HepG2 (cell line): ENCODE measurements around the gene GZF1. TPM values are rescaled to one million over a fixed set of nuclear protein-coding genes. Genes with fewer than 3 reads are reported as not detected.

ENCODE experiments used
- ATAC-seq: fragments of 200-7000 bp; cut with Tn5 transposase; 3 replicates; pipeline ENCODE4 v1.9.1; 2020; ENCODE audit warnings: mild to moderate bottlenecking, moderate library complexity
- BruUV-seq: library from RNA; stranded (reverse); fragments of 400-500 nt; replicated peaks from 2 replicates; lab custom pipeline; 2021; lab: Mats Ljungman, UMichigan
- CTCF ChIA-PET: fragments of 300-600 bp; formaldehyde crosslinking; extraction: SDS; loops from one replicate; lab custom pipeline; 2021; ENCODE audit warnings: low total read pairs, inconsistent platforms, low intra/inter-chr PET ratio; lab: Yijun Ruan, JAX
- POLR2A ChIA-PET: fragments of 350-600 bp; sonication (Branson Sonifier 250); formaldehyde crosslinking; loops from one replicate; lab custom pipeline; 2020; ENCODE audit warnings: antibody characterized with exemption, inconsistent platforms; lab: Yijun Ruan, JAX
- DNase-seq: peaks from one replicate; pipeline ENCODE4 v3.0.0-alpha.2; 2015; ENCODE audit warnings: low spot score
- FAIRE-seq: peaks from 3 replicates; lab custom pipeline; 2011; peaks lifted over from hg19 to GRCh38; lab: Jason Lieb, UNC
- H2AFZ ChIP-seq: one replicate; pipeline ENCODE4 v1.6.1; 2011; ENCODE audit warnings: low read length, inconsistent platforms
- H3K27ac ChIP-seq: fragments of 300-600 bp; 3 replicates; pipeline ENCODE4 v1.8.0; 2011; ENCODE audit warnings: mixed run types, mild to moderate bottlenecking, mixed read lengths, low read length, inconsistent platforms; ENCODE audit not compliant: insufficient read depth; ENCODE audit errors: extremely low read length
- H3K27me3 ChIP-seq, 2 experiments: fragments of 200-600 bp in 1 of 2; 2 replicates in 1 of 2; 3 replicates in 1 of 2; pipeline versions ENCODE4 v1.6.0 to v1.8.0; 2011; ENCODE audit warnings: low read length in 2 of 2, mild to moderate bottlenecking in 2 of 2, moderate library complexity in 2 of 2, inconsistent platforms in 1 of 2; ENCODE audit not compliant: insufficient read depth in 2 of 2, control insufficient read depth in 1 of 2
- H3K36me3 ChIP-seq, 2 experiments: fragments of 200-600 bp in 1 of 2; replicated peaks in 1 of 2; 2 replicates in 1 of 2; 3 replicates in 1 of 2; pipeline versions ENCODE4 v1.5.1 to v1.8.0; 2011; ENCODE audit warnings: low read length in 2 of 2, inconsistent platforms in 1 of 2; ENCODE audit not compliant: insufficient read depth in 2 of 2, control insufficient read depth in 1 of 2
- H3K4me1 ChIP-seq: 2 replicates; pipeline ENCODE4 v1.5.1; 2012; ENCODE audit warnings: low read length, inconsistent platforms; ENCODE audit not compliant: insufficient read depth
- H3K4me2 ChIP-seq: 2 replicates; pipeline ENCODE4 v1.6.0; 2011; ENCODE audit warnings: low read depth, low read length, inconsistent platforms
- H3K4me3 ChIP-seq, 3 experiments: fragments of 200-600 bp in 1 of 3; sonication (generic), shearing (Covaris generic) in 1 of 3; replicated peaks in 1 of 3; 2 replicates each; pipeline ENCODE4 v1.5.1; 2011 to 2016; ENCODE audit warnings: low read length in 3 of 3, inconsistent platforms in 2 of 3, low read depth in 2 of 3, mild to moderate bottlenecking in 2 of 3, control low read depth in 1 of 3, mixed read lengths in 1 of 3; ENCODE audit not compliant: insufficient read depth in 1 of 3
- H3K79me2 ChIP-seq: one replicate; pipeline ENCODE4 v1.6.1; 2011; ENCODE audit warnings: low read length, inconsistent platforms; ENCODE audit not compliant: insufficient read depth
- H3K9ac ChIP-seq: 2 replicates; pipeline ENCODE4 v1.6.0; 2011; ENCODE audit warnings: mild to moderate bottlenecking, low read depth, low read length, inconsistent platforms; ENCODE audit not compliant: insufficient read depth
- H3K9me3 ChIP-seq: 2 replicates; pipeline ENCODE4 v1.5.1; 2012; ENCODE audit warnings: mild to moderate bottlenecking, low read length
- H4K20me1 ChIP-seq: 2 replicates; pipeline ENCODE4 v1.6.0; 2011; ENCODE audit warnings: inconsistent platforms, mild to moderate bottlenecking, low read length, moderate library complexity; ENCODE audit not compliant: insufficient read depth
- CREB1 ChIP-seq, 2 experiments: fragments of 450-650 bp in 1 of 2; IDR thresholded peaks; 2 replicates each; pipeline ENCODE4 v1.6.1; 2016 to 2017; ENCODE audit warnings: control low read depth in 1 of 2, mild to moderate bottlenecking in 1 of 2, missing compliant biosample characterization in 1 of 2, missing genetic modification characterization in 1 of 2
- FOSL2 ChIP-seq: sonication (generic); formaldehyde crosslinking; IDR thresholded peaks from 2 replicates; pipeline ENCODE4 v1.4.0; 2020; ENCODE audit warnings: missing genetic modification reagents
- KLF15 ChIP-seq: sonication (generic); formaldehyde crosslinking; IDR thresholded peaks from 2 replicates; pipeline ENCODE4 v1.8.1; 2023; ENCODE audit warnings: borderline replicate concordance, mild to moderate bottlenecking, inconsistent platforms, missing genetic modification reagents, mixed read lengths
- MXI1 ChIP-seq: IDR thresholded peaks from 3 replicates; pipeline ENCODE4 v1.6.1; 2012; ENCODE audit warnings: low read depth, low read length, inconsistent platforms, borderline replicate concordance
- PAF1 ChIP-seq: IDR thresholded peaks from 2 replicates; pipeline ENCODE4 v1.6.1; 2016; ENCODE audit warnings: missing genetic modification reagents, missing compliant biosample characterization
- RBM22 ChIP-seq: fragments of 200-400 bp; formaldehyde crosslinking; optimal IDR thresholded peaks from 2 replicates; pipeline ENCODE3; 2017; ENCODE audit warnings: mild to moderate bottlenecking, low read length, moderate library complexity
- ZNF607 ChIP-seq: sonication (generic); formaldehyde crosslinking; IDR thresholded peaks from 2 replicates; pipeline ENCODE4 v1.5.1; 2020; ENCODE audit warnings: missing genetic modification reagents, mild to moderate bottlenecking, borderline replicate concordance
- ZNF670 ChIP-seq: sonication (generic); formaldehyde crosslinking; IDR thresholded peaks from 2 replicates; pipeline ENCODE4 v1.8.0; 2022; ENCODE audit warnings: mild to moderate bottlenecking, missing genetic modification reagents, borderline replicate concordance
- ZNF83 ChIP-seq: sonication (generic); formaldehyde crosslinking; IDR thresholded peaks from 2 replicates; pipeline ENCODE4 v1.4.0; 2020; ENCODE audit warnings: missing genetic modification reagents, mild to moderate bottlenecking, borderline replicate concordance
- in situ Hi-C: cut with HindIII; loops from 2 replicates; pipeline ENCODE4 v1.10.0; 2017; ENCODE audit warnings: low pct_unique_long_range_greater_than_20kb; ENCODE audit not compliant: extremely low pct_ligation_motif_present
- intact Hi-C: fragments of 100-400 bp; cut with micrococcal nuclease; formaldehyde crosslinking; loops from one replicate; pipeline ENCODE4 v1.10.0; 2022; ENCODE audit not compliant: unreplicated experiment
- polyA plus RNA-seq, 8 experiments: library from polyadenylated mRNA; depleted of rRNA in 3 of 8; stranded (reverse) in 7 of 8; unstranded in 1 of 8; fragments of >200 nt; fragmentation: Illumina TruSeq in 4 of 8; extraction: Trizol in 4 of 8; gene quantifications; 2 replicates each; pipeline versions ENCODE4 v1.2.1 to v1.2.3, GENCODE V29; 2011 to 2016; ENCODE audit warnings: low read depth in 4 of 8, missing spikeins in 1 of 8, mixed read lengths in 1 of 8; ENCODE audit not compliant: insufficient read depth in 1 of 8
- total RNA-seq, 5 experiments: library from RNA; depleted of rRNA; stranded (reverse); fragments of >200 nt; fragmentation: Illumina TruSeq; extraction: Trizol; gene quantifications; 2 replicates each; pipeline ENCODE4 v1.2.3, GENCODE V29; 2016; ENCODE audit warnings: low read depth in 1 of 5
- TF ChIP-seq, protein P1 (sequence below): sonication (generic); formaldehyde crosslinking; IDR thresholded peaks from 2 replicates; pipeline ENCODE4 v1.8.0; 2022; ENCODE audit warnings: mild to moderate bottlenecking, missing genetic modification reagents, moderate library complexity
- TF ChIP-seq, protein P2 (sequence below): IDR thresholded peaks from 2 replicates; pipeline ENCODE4 v1.6.1; 2016; ENCODE audit warnings: missing biosample characterization, missing genetic modification reagents, low read depth

The GZF1 gene
- total and polyA plus RNA-seq, 2 of the 13 experiments (the other 11 are each of a cell fraction or from before 2014, with no cell fraction given): 16.9 to 26.0 TPM

DNA sequence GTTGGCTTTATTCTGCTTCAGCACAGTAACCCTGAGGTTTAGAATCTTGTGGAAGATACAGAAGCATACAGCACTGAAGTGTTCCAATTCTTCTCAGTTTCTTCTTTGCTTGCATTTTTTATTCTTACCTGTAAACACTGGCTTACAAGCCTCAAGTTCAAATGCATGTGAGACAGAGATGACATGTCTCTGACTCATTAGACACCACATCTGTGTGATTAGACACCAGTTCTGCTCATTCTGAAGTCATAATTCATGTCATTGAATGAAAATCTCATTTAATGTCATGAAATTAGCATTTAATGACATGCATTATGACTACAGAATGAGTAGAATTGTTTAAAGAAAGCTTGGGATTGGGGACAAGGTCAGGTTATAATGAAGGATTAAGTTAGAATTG is 5.8 kb downstream of the GZF1 start:
- peak overlapping the region; percentile 26; the same call in 1 of the 2 replicates for H3K4me2 ChIP-seq
- DNase-seq (no peak), ATAC-seq (no peak), FAIRE-seq (no peak)
- H3K27me3 ChIP-seq: no peaks in the 10 kb centered on the region; a peak in 1 of 5 replicates
- ChIA-PET CTCF (no interaction called here), POLR2A (interaction anchor here (1.4 to 1.9 kb wide), 2 partner anchors 10 to 18 kb away, joined by 3 to 6 read pairs; no protein-coding TSS in a partner anchor)
- no peak overlapping the region for H3K9ac ChIP-seq
- H3K27ac ChIP-seq: no peak overlapping the region
- intact Hi-C loops (no loop called here), in situ Hi-C loops (no loop called here)
- H3K4me3 ChIP-seq: no peak overlapping the region
- peaks cover 54% of the 10 kb centered on the region for H3K79me2 ChIP-seq
- peaks cover 50% of the 10 kb centered on the region for H3K4me1 ChIP-seq
- H2AFZ ChIP-seq: no peak overlapping the region
- TF ChIP-seq, protein P1, sequence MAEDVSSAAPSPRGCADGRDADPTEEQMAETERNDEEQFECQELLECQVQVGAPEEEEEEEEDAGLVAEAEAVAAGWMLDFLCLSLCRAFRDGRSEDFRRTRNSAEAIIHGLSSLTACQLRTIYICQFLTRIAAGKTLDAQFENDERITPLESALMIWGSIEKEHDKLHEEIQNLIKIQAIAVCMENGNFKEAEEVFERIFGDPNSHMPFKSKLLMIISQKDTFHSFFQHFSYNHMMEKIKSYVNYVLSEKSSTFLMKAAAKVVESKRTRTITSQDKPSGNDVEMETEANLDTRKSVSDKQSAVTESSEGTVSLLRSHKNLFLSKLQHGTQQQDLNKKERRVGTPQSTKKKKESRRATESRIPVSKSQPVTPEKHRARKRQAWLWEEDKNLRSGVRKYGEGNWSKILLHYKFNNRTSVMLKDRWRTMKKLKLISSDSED: no peak
- TF ChIP-seq FOSL2 (CRISPR knock-in tag): peak; percentile 23; the same call in 1 of the 2 replicates
- 0 out of 2 replicates have a peak, but pooled peaks have one; percentile 4 for TF ChIP-seq CREB1 (IDR thresholded peaks at IDR 0.05)
- no peak for TF ChIP-seq CREB1 (CRISPR knock-in tag; IDR thresholded peaks at IDR 0.05)
- no peak for TF ChIP-seq ZNF670 (CRISPR knock-in tag)
- TF ChIP-seq ZNF607: no peak
- TF ChIP-seq MXI1: no peak
- no peak for TF ChIP-seq ZNF83 (CRISPR knock-in tag)
- peak; percentile 64 for TF ChIP-seq RBM22
- TF ChIP-seq, protein P2, sequence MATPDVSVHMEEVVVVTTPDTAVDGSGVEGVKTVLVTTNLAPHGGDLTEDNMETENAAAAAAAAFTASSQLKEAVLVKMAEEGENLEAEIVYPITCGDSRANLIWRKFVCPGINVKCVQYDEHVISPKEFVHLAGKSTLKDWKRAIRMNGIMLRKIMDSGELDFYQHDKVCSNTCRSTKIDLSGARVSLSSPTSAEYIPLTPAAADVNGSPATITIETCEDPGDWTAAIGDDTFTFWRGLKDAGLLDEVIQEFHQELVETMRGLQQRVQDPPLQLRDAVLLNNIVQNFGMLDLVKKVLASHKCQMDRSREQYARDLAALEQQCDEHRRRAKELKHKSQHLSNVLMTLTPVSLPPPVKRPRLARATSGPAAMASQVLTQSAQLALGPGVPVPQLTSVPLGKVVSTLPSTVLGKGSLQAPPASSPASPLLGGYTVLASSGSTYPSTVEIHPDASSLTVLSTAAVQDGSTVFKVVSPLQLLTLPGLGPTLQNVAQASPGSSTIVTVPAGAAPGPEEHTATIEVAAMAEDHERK (CRISPR knock-in tag): no peak
- TF ChIP-seq KLF15 (CRISPR knock-in tag): no peak
- 0 out of 2 replicates have a peak, but pooled peaks have one; percentile 44 for TF ChIP-seq PAF1 (CRISPR knock-in tag)
- H3K36me3 ChIP-seq: peaks cover 33 to 63% of the 10 kb centered on the region in 2 experiments
- BruUV-seq: no TSS peak
- no peaks in the 10 kb centered on the region for H3K9me3 ChIP-seq
- H4K20me1 ChIP-seq: peaks cover 12% of the 10 kb centered on the region; the same call in 1 of the 2 replicates
